HepG2 (cell line): ENCODE data around the gene L3MBTL1. TPM values are rescaled to one million over a fixed set of nuclear protein-coding genes. Genes with fewer than 3 reads are reported as not detected.

Experiments used
- CHD4 ChIP-seq: fragments of 200-600 bp; sonication (generic); IDR thresholded peaks from 2 replicates; pipeline ENCODE4 v1.7.0; 2017; ENCODE audit warnings: mild to moderate bottlenecking, low read length, borderline replicate concordance
- FOXC1 ChIP-seq: sonication (generic); formaldehyde crosslinking; IDR thresholded peaks from 2 replicates; pipeline ENCODE4 v1.8.0; 2022; ENCODE audit warnings: mild to moderate bottlenecking, missing genetic modification reagents, borderline replicate concordance
- GATA4 ChIP-seq: sonication (generic); IDR thresholded peaks from 2 replicates; pipeline ENCODE4 v1.6.1; 2016; ENCODE audit warnings: antibody characterized with exemption, low read depth, borderline replicate concordance
- HBP1 ChIP-seq: IDR thresholded peaks from 2 replicates; pipeline ENCODE4 v1.6.1; 2016; ENCODE audit warnings: low read depth, control low read depth
- HES4 ChIP-seq: sonication (generic); formaldehyde crosslinking; IDR thresholded peaks from 2 replicates; pipeline ENCODE4 v1.9.0; 2021; ENCODE audit warnings: mild to moderate bottlenecking, missing genetic modification reagents, borderline replicate concordance
- HINFP ChIP-seq: sonication (generic); formaldehyde crosslinking; IDR thresholded peaks from 2 replicates; pipeline ENCODE4 v1.4.0; 2020; ENCODE audit warnings: low read depth, mild to moderate bottlenecking, missing genetic modification reagents
- HMGA1 ChIP-seq: sonication (generic); formaldehyde crosslinking; conservative IDR thresholded peaks from 2 replicates; pipeline ENCODE4 v1.4.0; 2020; ENCODE audit warnings: missing genetic modification reagents
- NFIB ChIP-seq: sonication (generic); formaldehyde crosslinking; IDR thresholded peaks from 2 replicates; pipeline ENCODE4 v1.9.0; 2021; ENCODE audit warnings: missing genetic modification reagents, mild to moderate bottlenecking, borderline replicate concordance
- ONECUT2 ChIP-seq: sonication (generic); formaldehyde crosslinking; IDR thresholded peaks from 2 replicates; pipeline ENCODE4 v1.4.0; 2020; ENCODE audit warnings: missing genetic modification reagents
- RELA ChIP-seq: sonication (generic); formaldehyde crosslinking; IDR thresholded peaks from 2 replicates; pipeline ENCODE4 v1.4.0; 2020; ENCODE audit warnings: missing genetic modification reagents
- TBP ChIP-seq: sonication (generic); formaldehyde crosslinking; IDR thresholded peaks from 2 replicates; pipeline ENCODE4 v1.5.0; 2020; ENCODE audit warnings: missing genetic modification reagents
- ZBTB8A ChIP-seq: sonication (generic); formaldehyde crosslinking; IDR thresholded peaks from 2 replicates; pipeline ENCODE4 v1.4.0; 2020; ENCODE audit warnings: mild to moderate bottlenecking, low read depth, missing genetic modification reagents, borderline replicate concordance
- ZNF235 ChIP-seq: sonication (generic); formaldehyde crosslinking; IDR thresholded peaks from 2 replicates; pipeline ENCODE4 v1.8.1; 2023; ENCODE audit warnings: mild to moderate bottlenecking, missing genetic modification reagents, borderline replicate concordance
- ZNF547 ChIP-seq: sonication (generic); formaldehyde crosslinking; IDR thresholded peaks from 2 replicates; pipeline ENCODE4 v1.5.1; 2020; ENCODE audit warnings: mild to moderate bottlenecking, missing genetic modification reagents
- ZNF577 ChIP-seq: sonication (generic); formaldehyde crosslinking; IDR thresholded peaks from 2 replicates; pipeline ENCODE4 v1.4.0; 2020; ENCODE audit warnings: mild to moderate bottlenecking, low read depth, missing genetic modification reagents, borderline replicate concordance
- ZNF614 ChIP-seq: IDR thresholded peaks from 2 replicates; pipeline ENCODE4 v1.6.1; 2018; ENCODE audit warnings: missing biosample characterization, missing genetic modification reagents, inconsistent platforms, borderline replicate concordance
- ZNF678 ChIP-seq: sonication (generic); formaldehyde crosslinking; IDR thresholded peaks from 2 replicates; pipeline ENCODE4 v1.4.0; 2020; ENCODE audit warnings: mild to moderate bottlenecking, missing genetic modification reagents
- ZNF788 ChIP-seq: sonication (generic); formaldehyde crosslinking; IDR thresholded peaks from 2 replicates; pipeline ENCODE4 v1.5.0; 2020; ENCODE audit warnings: mild to moderate bottlenecking, missing genetic modification reagents, borderline replicate concordance
- ZNF839 ChIP-seq: sonication (generic); formaldehyde crosslinking; IDR thresholded peaks from 2 replicates; pipeline ENCODE4 v1.4.0; 2020; ENCODE audit warnings: missing genetic modification reagents, mild to moderate bottlenecking, borderline replicate concordance
- polyA plus RNA-seq, 8 experiments: library from polyadenylated mRNA; depleted of rRNA in 3 of 8; stranded (reverse) in 7 of 8; unstranded in 1 of 8; fragments of >200 nt; fragmentation: Illumina TruSeq in 4 of 8; extraction: Trizol in 4 of 8; gene quantifications; 2 replicates each; pipeline versions ENCODE4 v1.2.1 to v1.2.3, GENCODE V29; 2011 to 2016; ENCODE audit warnings: low read depth in 4 of 8, missing spikeins in 1 of 8, mixed read lengths in 1 of 8; ENCODE audit not compliant: insufficient read depth in 1 of 8
- total RNA-seq, 5 experiments: library from RNA; depleted of rRNA; stranded (reverse); fragments of >200 nt; fragmentation: Illumina TruSeq; extraction: Trizol; gene quantifications; 2 replicates each; pipeline ENCODE4 v1.2.3, GENCODE V29; 2016; ENCODE audit warnings: low read depth in 1 of 5
- TF ChIP-seq, protein P1 (sequence below): sonication (generic); formaldehyde crosslinking; IDR thresholded peaks from 2 replicates; pipeline ENCODE4 v1.4.0; 2020; ENCODE audit warnings: mild to moderate bottlenecking, low read depth, missing genetic modification reagents
- TF ChIP-seq, protein P2 (sequence below): sonication (generic); formaldehyde crosslinking; IDR thresholded peaks from 2 replicates; pipeline ENCODE4 v1.4.0; 2020; ENCODE audit warnings: missing genetic modification reagents

Gene L3MBTL1
- total and polyA plus RNA-seq, 2 of the 13 experiments (the other 11 are each of a cell fraction or from before 2014, with no cell fraction given), result 9.0 to 17.8 TPM

GRCh38 chr20:43537921-43538877 lies 30.7 kb downstream of the L3MBTL1 start (continued):
- TF ChIP-seq CHD4 (no peak), RELA (CRISPR knock-in tag) (0 out of 2 replicates have a peak, but pooled peaks have one; percentile 48), TBP (CRISPR knock-in tag) (no peak), FOXC1 (CRISPR knock-in tag) (peak; percentile 69; the same call in 1 of the 2 replicates), ZNF788 (CRISPR knock-in tag) (no peak; the same call in 1 of the 2 replicates), HES4 (no peak), HINFP (CRISPR knock-in tag) (no peak; the same call in 1 of the 2 replicates), GATA4 (no peak), ZNF577 (CRISPR knock-in tag) (no peak), NFIB (CRISPR knock-in tag) (no peak), ONECUT2 (CRISPR knock-in tag) (no peak), ZNF839 (CRISPR knock-in tag) (peak; percentile 69; the same call in 1 of the 2 replicates), ZNF614 (no peak; the same call in 1 of the 2 replicates), ZBTB8A (CRISPR knock-in tag) (no peak), HBP1 (no peak; the same call in 1 of the 2 replicates), ZNF678 (no peak), HMGA1 (CRISPR knock-in tag) (0 out of 2 replicates have a peak, but pooled peaks have one; percentile 75), ZNF547 (CRISPR knock-in tag) (peak; percentile 67; the same call in 1 of the 2 replicates), ZNF235 (CRISPR knock-in tag) (no peak)
- TF ChIP-seq, protein P1, sequence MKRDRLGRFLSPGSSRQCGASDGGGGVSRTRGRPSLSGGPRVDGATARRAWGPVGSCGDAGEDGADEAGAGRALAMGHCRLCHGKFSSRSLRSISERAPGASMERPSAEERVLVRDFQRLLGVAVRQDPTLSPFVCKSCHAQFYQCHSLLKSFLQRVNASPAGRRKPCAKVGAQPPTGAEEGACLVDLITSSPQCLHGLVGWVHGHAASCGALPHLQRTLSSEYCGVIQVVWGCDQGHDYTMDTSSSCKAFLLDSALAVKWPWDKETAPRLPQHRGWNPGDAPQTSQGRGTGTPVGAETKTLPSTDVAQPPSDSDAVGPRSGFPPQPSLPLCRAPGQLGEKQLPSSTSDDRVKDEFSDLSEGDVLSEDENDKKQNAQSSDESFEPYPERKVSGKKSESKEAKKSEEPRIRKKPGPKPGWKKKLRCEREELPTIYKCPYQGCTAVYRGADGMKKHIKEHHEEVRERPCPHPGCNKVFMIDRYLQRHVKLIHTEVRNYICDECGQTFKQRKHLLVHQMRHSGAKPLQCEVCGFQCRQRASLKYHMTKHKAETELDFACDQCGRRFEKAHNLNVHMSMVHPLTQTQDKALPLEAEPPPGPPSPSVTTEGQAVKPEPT (CRISPR knock-in tag), result peak; percentile 51; the same call in 1 of the 2 replicates
- TF ChIP-seq, protein P2, sequence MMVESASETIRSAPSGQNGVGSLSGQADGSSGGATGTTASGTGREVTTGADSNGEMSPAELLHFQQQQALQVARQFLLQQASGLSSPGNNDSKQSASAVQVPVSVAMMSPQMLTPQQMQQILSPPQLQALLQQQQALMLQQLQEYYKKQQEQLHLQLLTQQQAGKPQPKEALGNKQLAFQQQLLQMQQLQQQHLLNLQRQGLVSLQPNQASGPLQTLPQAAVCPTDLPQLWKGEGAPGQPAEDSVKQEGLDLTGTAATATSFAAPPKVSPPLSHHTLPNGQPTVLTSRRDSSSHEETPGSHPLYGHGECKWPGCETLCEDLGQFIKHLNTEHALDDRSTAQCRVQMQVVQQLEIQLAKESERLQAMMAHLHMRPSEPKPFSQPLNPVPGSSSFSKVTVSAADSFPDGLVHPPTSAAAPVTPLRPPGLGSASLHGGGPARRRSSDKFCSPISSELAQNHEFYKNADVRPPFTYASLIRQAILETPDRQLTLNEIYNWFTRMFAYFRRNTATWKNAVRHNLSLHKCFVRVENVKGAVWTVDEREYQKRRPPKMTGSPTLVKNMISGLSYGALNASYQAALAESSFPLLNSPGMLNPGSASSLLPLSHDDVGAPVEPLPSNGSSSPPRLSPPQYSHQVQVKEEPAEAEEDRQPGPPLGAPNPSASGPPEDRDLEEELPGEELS, result no peak
